HG03097 (cell line): ENCODE results near the gene MORC4.
A peak's percentile ranks its signal among the peaks of the same experiment; 100 is the strongest.

Source experiments
- ATAC-seq: cut with Tn5 transposase; IDR thresholded peaks from one replicate; pipeline ENCODE4 v1.9.1; 2021; ENCODE audit not compliant: unreplicated experiment, low FRiP score

The MORC4 gene

DNA sequence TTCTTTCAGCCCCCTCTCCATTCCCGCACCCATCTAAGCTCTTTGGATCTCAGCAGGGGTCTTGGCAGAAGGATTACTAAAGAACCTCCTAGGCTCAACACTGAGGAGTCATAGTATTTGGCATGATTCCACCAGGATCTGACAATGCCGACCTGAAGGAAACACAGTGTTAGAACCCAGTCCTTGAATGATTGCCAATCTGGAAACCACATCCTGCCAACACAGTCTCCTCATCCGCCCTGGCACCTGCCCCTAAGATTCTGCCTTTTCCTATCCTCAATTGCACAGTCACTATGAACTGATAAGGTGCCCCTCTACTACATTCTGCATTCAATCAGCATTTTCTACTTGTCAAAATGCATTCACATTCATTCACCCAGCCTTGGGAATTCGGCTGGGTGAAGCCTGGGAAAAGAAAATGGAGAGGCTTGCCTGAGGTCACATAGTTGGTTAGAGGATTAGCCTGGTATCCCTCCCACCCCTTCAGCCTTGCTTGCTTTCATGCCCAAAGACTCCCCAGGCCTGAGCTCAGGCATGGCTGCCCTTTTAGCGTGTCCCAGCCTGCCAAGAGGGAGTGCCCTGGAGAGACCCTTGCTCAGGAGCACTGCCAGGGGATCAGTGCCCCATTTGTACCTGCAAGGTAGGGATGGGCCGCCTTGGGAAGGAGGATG lies 82.0 kb downstream of the MORC4 start:
- peak; percentile 81 for ATAC-seq

DNA sequence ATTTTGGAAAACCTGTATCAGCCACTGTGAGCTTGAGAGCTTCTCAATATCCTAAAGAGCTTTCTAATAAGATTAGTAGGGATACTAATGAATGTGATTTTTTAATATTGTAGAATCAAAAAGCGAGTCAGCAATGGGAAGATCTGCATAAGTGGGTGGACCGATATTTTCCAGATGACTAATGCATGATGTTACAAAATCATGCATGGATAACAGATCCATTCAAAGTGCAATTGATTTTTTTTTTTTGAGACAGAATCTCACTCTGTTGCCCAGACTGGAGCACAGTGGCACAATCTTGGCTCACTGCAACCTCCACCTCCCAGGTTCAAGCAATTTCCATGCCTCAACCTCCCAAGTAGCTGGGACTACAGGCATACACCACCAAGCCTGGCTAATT lies 87.1 kb downstream of the MORC4 start:
- ATAC-seq: no peak

DNA sequence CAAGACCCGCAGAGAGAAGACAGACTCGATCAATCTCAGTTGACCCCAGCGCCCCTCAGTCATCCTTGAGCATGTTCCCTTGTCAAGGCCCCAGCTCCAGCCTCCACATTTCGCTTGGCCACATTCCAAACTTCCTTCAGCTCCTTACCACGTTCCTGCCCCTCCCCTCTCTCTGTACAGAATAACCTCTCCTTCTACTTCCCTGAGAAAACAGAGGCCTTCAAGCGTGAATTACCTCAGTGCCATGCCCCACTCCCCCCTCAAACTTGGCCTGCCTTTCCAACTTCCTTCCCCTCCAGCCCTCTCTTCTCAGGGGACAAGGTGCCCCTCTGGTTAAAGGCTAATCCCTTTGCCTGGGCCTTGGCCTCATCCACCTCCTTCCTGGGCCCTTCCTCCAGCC lies 93.7 kb downstream of the MORC4 start:
- ATAC-seq: no peak

DNA sequence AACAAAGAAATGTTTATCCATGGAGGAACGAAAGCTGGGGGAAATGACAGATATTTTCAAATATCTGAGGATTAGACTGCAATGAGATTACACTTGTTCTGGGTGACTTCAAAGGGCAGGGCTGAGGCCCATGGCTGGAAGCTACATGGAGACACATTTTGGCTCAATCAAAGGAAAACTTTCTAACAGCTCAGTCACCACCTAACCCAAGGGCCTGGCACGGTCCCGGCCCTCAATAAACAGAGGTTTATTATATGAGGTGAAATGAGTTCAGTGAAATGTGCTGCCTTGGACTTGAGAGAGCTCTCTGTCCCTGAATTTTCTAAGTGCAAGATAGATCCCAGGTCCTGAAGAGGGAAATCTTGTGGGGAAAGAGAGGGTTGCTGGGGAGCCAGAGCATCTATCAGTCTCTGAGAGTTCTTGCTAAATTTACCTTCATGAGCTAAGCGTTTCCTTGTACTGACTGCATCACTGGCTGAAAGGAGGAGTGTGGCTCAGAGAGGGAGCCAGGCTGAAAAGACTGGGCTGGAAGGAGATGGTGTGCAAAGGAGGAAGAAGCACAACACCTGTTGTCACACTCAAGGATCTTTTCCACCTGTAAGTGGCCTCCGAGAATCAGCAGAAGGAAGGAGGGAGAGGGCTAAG lies 94.8 kb downstream of the MORC4 start:
- ATAC-seq: no peak

DNA sequence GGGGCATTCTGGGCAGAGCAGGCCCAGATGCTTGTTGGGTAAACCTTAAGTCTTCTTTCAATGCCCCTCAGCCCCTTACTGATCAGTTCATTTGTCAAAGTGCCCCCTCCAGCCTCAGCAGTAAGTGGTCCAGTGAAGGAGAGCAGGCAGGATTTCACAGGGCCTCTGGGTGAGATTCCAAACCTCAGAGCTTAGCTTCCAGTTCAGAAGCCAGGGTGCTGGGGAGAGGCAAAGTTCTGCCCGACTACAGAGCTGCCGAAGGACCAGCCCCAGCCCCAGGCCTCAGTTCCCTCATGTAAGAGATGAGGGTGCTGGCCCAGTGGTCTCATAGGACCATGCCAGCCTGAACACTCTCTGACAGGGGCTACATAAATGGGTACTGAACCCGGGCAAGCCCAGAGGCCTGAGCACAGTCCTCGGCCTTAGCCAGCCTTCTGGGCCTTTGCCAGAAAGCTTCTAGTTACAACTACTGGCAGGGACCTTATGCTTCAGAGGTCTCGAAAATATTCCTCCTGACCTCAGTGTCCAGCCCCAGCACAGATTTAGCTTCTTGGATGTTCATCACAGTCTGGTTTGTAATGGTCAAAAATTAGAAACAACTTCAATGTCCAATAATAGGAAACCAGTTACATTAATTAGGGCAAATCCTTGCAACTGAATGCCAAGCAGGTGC lies 96.0 kb downstream of the MORC4 start:
- ATAC-seq: no peak

DNA sequence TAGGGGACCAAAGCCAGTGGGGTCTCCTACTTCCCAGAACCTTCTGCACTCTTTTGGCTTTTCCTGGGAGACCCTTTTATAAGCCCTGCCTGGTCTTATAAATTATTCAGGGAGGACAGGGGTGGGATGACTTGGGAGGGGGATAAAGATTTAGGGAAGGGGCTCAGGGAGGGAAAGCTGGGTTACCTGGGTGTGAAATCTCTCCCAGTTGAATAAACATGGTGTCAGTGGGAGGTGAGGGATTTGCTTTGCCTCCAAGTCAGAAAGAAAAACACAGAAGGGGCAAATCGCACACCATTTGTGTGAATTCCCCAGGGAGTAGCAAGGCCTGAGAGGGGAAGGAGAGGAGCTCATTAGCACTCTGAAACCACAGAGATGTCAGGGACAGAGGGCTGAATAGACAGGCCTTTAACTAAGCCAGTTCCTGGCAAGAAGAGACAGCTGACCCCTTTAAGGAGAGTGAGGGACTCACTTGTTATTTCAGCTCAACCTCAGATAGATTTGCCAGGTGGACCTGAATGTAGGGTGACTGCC lies 96.7 kb downstream of the MORC4 start, which contains the start of gene RIPPLY1:
Gene RIPPLY1 (minus strand): TSS at position 51 of the 534 bp plus-strand sequence. CDS start 54 bp downstream, outside the sequence.
- no peak for ATAC-seq

DNA sequence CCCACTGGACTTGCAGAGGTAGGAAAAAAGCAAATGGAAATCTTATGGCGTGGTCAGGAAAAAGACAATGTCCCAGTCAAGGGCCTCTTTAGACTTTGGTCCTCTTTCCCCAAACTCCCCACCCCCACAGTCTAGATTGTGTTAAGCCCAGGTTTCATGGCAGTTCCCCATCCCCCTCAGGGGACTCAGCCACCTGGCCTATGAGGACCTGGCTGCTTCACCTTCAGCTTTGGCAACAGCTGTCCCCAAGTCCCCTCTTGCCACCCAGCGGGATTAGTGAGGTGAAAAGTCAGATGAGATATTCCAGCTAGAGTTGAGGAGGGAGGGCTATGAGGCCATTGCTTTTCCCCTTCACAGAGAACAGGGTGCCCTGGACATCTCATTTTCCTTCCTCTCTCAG lies 97.3 kb downstream of the MORC4 start:
- no peak for ATAC-seq

DNA sequence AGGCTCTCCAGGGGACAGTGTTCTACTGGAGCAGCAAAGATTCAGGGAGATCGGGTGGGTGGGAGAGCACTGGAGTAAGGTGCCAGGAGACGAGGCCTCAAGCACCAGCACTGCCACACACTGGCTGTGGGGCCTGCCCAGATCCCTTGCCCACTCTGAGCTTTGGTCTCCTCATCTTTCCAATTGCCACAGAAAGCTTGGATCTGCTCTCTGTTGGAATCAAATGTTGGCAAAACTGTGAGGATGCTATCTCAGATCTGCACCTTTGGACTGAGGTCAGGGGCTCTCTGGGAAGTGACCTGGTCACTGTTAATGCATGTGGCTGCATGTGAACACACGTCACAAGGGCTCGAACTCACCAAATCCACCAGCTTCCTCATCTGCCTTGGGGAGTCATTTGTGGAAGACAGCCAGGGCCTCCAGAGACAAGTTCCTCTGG lies 98.2 kb downstream of the MORC4 start:
- no peak for ATAC-seq

DNA sequence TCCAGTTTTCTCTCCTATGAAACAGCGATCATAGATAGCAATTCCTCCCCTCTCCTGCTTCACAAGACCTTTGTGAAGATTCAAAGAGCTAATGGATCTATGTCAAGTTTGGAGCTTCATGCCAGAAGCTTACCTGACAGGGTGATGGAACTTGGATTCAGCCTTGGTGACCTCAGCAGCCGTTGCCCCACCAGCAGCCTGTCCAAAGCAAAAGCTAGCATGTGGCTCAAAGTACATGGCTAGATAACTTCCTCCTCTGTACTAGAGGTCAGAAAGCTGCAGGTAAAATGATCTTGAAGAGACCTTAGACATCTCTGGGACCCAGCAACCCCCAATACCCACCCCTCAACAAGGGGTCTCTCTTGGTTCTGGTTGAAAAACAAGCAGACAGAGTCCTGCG lies 98.7 kb downstream of the MORC4 start:
- no peak for ATAC-seq

DNA sequence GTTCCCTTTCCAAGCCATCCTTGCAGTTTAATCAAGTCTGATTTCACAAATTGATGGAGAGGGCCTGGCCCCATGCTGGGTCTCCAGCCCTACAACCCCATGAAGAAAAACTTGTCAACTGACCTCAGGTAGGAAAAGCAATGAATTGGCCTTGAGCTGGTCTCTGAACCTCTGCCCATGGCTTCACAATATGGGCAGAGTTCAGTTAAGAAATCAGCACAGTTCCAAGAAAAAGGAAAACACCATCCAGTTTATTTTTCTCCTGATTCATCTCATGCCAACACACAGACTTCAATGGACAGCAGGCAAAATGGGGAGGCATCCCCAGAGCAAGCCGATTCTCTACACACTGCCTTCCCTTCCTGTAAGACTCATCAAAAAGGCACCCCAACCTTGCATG lies 100.2 kb downstream of the MORC4 start:
- no peak for ATAC-seq

DNA sequence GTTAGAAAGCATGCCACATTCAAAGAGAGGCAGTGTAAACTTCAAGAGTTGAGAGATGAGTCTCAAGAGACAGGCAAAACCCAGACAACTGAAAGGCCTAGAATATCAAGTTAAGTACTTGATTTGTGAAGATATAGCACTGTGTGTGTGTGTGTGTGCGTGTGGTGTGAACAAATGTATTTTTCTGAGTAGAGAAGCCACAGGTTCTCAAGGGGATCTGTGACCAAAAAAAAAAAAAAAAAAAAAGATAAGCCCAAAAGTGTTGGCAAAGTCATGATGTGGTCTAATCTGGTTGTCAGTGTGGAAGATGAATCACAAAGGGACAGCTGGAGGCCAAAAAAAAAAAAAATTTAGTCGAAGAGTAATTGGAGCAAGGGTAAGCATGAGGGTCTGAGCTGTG lies 100.7 kb downstream of the MORC4 start:
- ATAC-seq: no peak

DNA sequence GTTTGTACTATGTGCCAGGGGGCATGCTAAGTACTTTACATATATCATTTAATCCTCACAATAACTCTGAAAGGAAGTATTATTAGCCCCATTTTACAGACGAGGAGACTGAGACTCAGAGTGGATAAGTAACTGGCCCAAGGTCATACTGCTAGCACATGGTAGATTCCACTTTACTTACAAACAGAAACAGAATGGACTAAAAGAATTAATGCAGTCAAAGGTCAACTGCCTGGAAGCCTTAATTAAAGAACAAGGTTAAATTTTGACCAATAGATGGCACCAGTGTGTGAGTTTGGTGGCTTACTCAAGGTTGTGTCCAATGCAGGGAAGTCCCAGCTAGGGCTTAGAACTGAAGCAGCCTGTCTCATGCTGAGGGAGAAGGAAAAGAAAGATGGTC lies 101.5 kb downstream of the MORC4 start:
- ATAC-seq: peak; percentile 56

DNA sequence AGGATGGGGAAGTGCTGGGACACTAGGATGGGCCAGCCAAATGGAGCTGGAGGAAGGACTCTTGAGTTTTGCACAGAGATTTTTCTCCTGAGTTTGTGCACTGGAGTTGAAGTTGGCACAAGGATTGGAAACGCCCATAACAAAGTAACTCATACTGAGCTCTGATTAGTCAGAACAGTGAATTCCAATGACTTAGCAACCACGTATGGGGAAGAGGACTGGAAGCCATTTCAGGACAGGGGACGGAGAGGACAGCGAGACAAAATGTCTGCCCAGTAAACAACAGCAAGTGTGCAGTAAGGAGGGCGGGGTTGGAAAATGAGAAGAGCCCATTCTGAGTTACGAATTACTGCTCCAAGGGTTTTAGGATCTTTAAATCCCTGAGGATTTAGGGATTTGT lies 102.8 kb downstream of the MORC4 start:
- ATAC-seq: no peak

DNA sequence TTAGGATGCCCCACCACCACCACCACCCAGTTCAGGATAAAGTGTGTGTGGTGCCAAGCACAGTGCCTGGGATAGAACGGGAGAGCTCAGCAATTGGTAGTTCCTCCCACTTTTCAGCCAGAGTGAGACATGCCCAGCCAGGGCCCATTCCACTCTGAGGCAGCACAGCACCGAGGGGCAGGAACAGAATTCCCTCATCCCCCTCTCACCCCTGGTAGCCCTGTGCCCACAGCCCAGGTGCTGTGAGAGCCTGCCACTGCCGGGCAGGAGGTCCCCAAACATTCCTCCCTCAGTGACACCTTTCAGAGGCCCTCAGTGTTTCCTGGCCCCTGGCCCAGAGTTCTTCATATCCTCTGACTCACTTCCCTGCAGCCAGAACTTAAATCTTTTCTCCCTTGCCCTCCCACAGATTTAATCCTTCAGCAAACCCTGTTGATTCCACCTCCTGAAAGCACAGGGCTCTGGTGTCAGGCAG lies 105.0 kb downstream of the MORC4 start:
- no peak for ATAC-seq

DNA sequence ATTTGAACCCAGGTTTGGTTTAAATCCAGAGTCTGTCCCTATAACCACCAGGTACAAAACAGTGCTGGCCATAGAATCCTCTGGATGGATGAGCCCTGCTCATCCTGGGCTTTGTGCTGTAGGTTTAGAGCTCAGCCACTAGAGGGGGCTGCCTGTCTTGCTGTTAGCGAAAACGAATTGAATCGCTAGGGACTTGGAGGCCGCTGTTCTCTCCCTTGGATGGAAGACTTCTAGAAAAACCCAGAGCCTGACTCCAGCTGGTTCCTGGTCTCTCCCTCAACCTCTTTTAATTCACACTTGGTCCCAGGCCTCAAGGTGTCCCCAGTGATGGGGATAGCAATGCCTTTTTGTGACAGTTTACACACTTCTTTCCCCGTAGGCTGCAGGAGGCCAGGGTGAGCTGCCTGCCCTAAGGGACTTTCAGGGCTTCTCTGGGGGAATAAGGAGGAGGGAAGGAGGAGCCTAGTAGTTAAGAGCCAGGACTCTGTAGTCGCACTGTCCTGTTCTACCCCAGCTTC lies 105.6 kb downstream of the MORC4 start:
- ATAC-seq: no peak

DNA sequence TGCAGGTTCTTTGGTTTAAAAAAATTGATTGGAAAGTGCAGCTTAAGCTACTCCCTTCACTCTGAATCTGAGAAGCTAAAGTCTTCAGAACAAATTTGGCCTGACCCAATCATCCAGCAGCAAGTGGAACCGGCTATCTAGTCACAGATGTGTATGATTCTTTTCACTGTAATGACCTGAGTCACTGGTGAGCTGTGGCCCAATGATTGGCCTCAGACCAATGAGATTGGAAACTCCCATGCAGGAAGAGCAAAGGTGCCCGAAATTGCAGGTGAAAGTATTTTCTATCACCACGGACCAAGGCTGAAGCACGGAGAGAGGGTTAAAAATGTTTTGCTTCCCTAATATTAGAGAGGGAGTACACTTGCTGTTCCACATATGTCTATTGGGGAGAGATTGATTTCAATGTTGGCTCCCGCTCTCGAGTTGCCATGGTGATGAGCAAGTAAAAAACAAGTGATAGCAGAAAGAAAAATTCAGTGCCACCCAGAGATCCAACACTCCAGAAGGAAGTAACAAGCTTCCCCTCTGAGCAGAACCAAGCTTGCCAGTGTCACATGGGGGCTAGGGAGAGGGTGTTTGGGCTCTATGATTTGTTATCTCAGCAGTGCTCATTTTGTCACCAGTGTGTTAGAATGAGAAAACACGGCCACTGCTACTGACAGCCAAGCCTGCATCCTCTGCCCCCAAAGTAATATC lies 108.1 kb downstream of the MORC4 start:
- no peak for ATAC-seq
